T-cell (primary cell): ENCODE measurements around the gene BCLAF1. TPM values are rescaled to one million over a fixed set of nuclear protein-coding genes. Genes with fewer than 3 reads are reported as not detected.

Experiments
- ATAC-seq, 4 experiments: fragments of 200-7000 bp in 3 of 4; fragments of 150-1000 bp in 1 of 4; cut with Tn5 transposase; replicated peaks in 1 of 4; 1 replicate in 3 of 4; 2 replicates in 1 of 4; pipeline ENCODE4 v1.10.0; 2021; ENCODE audit warnings: moderate library complexity in 3 of 4, mild to moderate bottlenecking in 2 of 4, moderate number of reproducible peaks in 1 of 4
- CTCF ChIA-PET, 2 donors: fragments of 300-600 bp; sonication (Branson Sonifier 250); formaldehyde crosslinking; loops; one replicate each; lab custom pipeline; 2022; ENCODE audit warnings: antibody characterized with exemption in 2 of 2; lab: Charles Lee
- POLR2A ChIA-PET, 2 donors: fragments of 300-600 bp; sonication (Branson Sonifier 250); formaldehyde crosslinking; loops; one replicate each; lab custom pipeline; 2022; ENCODE audit warnings: antibody characterized with exemption in 2 of 2; lab: Charles Lee
- DNase-seq, 35 experiments: peaks; one replicate each; pipeline versions ENCODE4 v3.0.0 to v3.0.0-alpha.2; 2013 to 2023
- H3K27ac ChIP-seq: one replicate; pipeline ENCODE4 v1.5.1; 2013; ENCODE audit warnings: low read length
- H3K27me3 ChIP-seq, 2 experiments: replicated peaks in 1 of 2; 1 replicate in 1 of 2; 2 replicates in 1 of 2; pipeline versions ENCODE4 v1.6.1 to v1.7.0; 2013; ENCODE audit warnings: low read length in 1 of 2, mixed read lengths in 1 of 2; ENCODE audit not compliant: control insufficient read depth in 2 of 2, insufficient read depth in 2 of 2; ENCODE audit errors: extremely low read depth in 1 of 2
- H3K36me3 ChIP-seq, 2 donors: 1 replicate in 1 of 2; 2 replicates in 1 of 2; pipeline versions ENCODE4 v1.6.1 to v1.7.0; 2013; ENCODE audit warnings: low read length in 1 of 2; ENCODE audit not compliant: control insufficient read depth in 2 of 2, insufficient read depth in 1 of 2; ENCODE audit errors: extremely low read depth in 1 of 2
- H3K4me1 ChIP-seq, 2 experiments: 1 replicate in 1 of 2; 2 replicates in 1 of 2; pipeline versions ENCODE4 v1.6.1 to v1.7.0; 2013; ENCODE audit warnings: low read length in 2 of 2, mixed read lengths in 1 of 2; ENCODE audit not compliant: insufficient read depth in 2 of 2, control insufficient read depth in 1 of 2; ENCODE audit errors: extremely low read depth in 1 of 2
- H3K4me3 ChIP-seq, 2 donors: 1 replicate in 1 of 2; 2 replicates in 1 of 2; pipeline versions ENCODE4 v1.5.1 to v1.7.0; 2013; ENCODE audit warnings: mild to moderate bottlenecking in 2 of 2, low read length in 1 of 2, moderate library complexity in 1 of 2; ENCODE audit not compliant: control insufficient read depth in 1 of 2; ENCODE audit errors: extremely low read depth in 1 of 2
- H3K9me3 ChIP-seq: 2 replicates; pipeline ENCODE4 v1.7.0; 2013
- H3K27ac Mint-ChIP-seq, 2 donors: one replicate each; pipeline ENCODE4 v1.8.0; 2020 to 2021; ENCODE audit warnings: mild to moderate bottlenecking in 2 of 2, mixed read lengths in 2 of 2
- H3K27me3 Mint-ChIP-seq, 2 donors: one replicate each; pipeline ENCODE4 v1.8.0; 2021 to 2022; ENCODE audit warnings: mixed read lengths in 2 of 2
- H3K36me3 Mint-ChIP-seq: one replicate; pipeline ENCODE4 v1.8.0; 2021; ENCODE audit warnings: mixed read lengths
- H3K4me1 Mint-ChIP-seq, 3 donors: one replicate each; pipeline ENCODE4 v1.8.0; 2020 to 2022; ENCODE audit warnings: mixed read lengths in 3 of 3, mild to moderate bottlenecking in 1 of 3
- H3K4me3 Mint-ChIP-seq, 3 donors: one replicate each; pipeline ENCODE4 v1.8.0; 2020 to 2022; ENCODE audit warnings: mild to moderate bottlenecking in 3 of 3, mixed read lengths in 3 of 3, moderate library complexity in 3 of 3
- H3K9me3 Mint-ChIP-seq, 3 donors: one replicate each; pipeline ENCODE4 v1.8.0; 2020 to 2022; ENCODE audit warnings: mixed read lengths in 3 of 3
- WGBS: methylation state at CpG from one replicate; pipeline ENCODE4 v1.1.5; 2013; ENCODE audit warnings: missing lambda C conversion rate; ENCODE audit not compliant: insufficient coverage; 5-methylcytosine and 5-hydroxymethylcytosine counted together
- total RNA-seq, 35 experiments: library from RNA in 6 of 35; stranded (reverse) in 6 of 35; fragments of 120-200 nt in 1 of 35; gene quantifications; one replicate each; pipeline versions ENCODE4 v1.2.1 to v1.2.4 and lab custom pipeline; 2013 to 2026

Gene BCLAF1
- total RNA-seq, 5 donors from 2014 or later (not counting 1 experiment from before 2014, with no cell fraction given), result 155 to 435 (median 171) TPM

- no peaks in the 10 kb centered on the region for H3K4me1 ChIP-seq
- no peak overlapping the region for H3K27ac ChIP-seq
- POLR2A ChIA-PET, result no interaction called here
- H3K27ac Mint-ChIP-seq, result no peak overlapping the region
- peaks cover 0 to 8% of the 10 kb centered on the region in 2 experiments for H3K27me3 ChIP-seq
- H3K36me3 Mint-ChIP-seq, result no peaks in the 10 kb centered on the region
- no peak for ATAC-seq
- CTCF ChIA-PET, result no interaction called here
- H3K36me3 ChIP-seq, result no peaks in the 10 kb centered on the region
- H3K9me3 ChIP-seq, result no peaks in the 10 kb centered on the region
- no peaks in the 10 kb centered on the region for H3K4me1 Mint-ChIP-seq
- no peak overlapping the region for H3K4me3 Mint-ChIP-seq
- WGBS, result 88% methylated on average over 9 of the region's 13 CpGs
- no peak overlapping the region for H3K4me3 ChIP-seq
- H3K27me3 Mint-ChIP-seq, result peaks cover 0 to 1% of the 10 kb centered on the region in 2 donors
- no peak for DNase-seq
- no peaks in the 10 kb centered on the region for H3K9me3 Mint-ChIP-seq
These were observed 44.8 kb upstream of the BCLAF1 start for GRCh38 chr6:136334465-136334846.

- Histone ChIP-seq H3K36me3 (no peaks in the 10 kb centered on the region), H3K4me3 (no peak overlapping the region), H3K27me3 (peaks cover 0 to 8% of the 10 kb centered on the region in 2 experiments), H3K9me3 (no peaks in the 10 kb centered on the region), H3K27ac (no peak overlapping the region), H3K4me1 (no peaks in the 10 kb centered on the region)
- Mint-ChIP-seq H3K4me3 (no peak overlapping the region), H3K4me1 (no peaks in the 10 kb centered on the region), H3K36me3 (no peaks in the 10 kb centered on the region), H3K27ac (no peak overlapping the region), H3K9me3 (no peaks in the 10 kb centered on the region), H3K27me3 (peaks cover 0 to 1% of the 10 kb centered on the region in 2 donors)
- no peak for ATAC-seq
- ChIA-PET CTCF (no interaction called here), POLR2A (no interaction called here)
- DNase-seq, result no peak
- WGBS, result 75% methylated on average over 11 of the region's 11 CpGs
These were observed 44.3 kb upstream of the BCLAF1 start for GRCh38 chr6:136333824-136334464.

- ATAC-seq (no peak), DNase-seq (no peak)
- CTCF ChIA-PET, result no interaction called here
- H3K4me3 Mint-ChIP-seq, result no peak overlapping the region
- H3K36me3 Mint-ChIP-seq, result no peaks in the 10 kb centered on the region
- peaks cover 0 to 1% of the 10 kb centered on the region in 2 donors for H3K27me3 Mint-ChIP-seq
- H3K9me3 Mint-ChIP-seq, result no peaks in the 10 kb centered on the region
- H3K4me1 Mint-ChIP-seq, result no peaks in the 10 kb centered on the region
- POLR2A ChIA-PET, result no interaction called here
- no peaks in the 10 kb centered on the region for H3K9me3 ChIP-seq
- peaks cover 0 to 8% of the 10 kb centered on the region in 2 experiments for H3K27me3 ChIP-seq
- no peak overlapping the region for H3K27ac ChIP-seq
- H3K4me3 ChIP-seq, result no peak overlapping the region
- H3K4me1 ChIP-seq, result no peaks in the 10 kb centered on the region
- H3K27ac Mint-ChIP-seq, result no peak overlapping the region
- no peaks in the 10 kb centered on the region for H3K36me3 ChIP-seq
- WGBS, result no CpG with 5 or more reads among the region's 1 CpG
These were observed 41.8 kb upstream of the BCLAF1 start for GRCh38 chr6:136331461-136331860.

- Histone ChIP-seq H3K4me1 (no peaks in the 10 kb centered on the region), H3K4me3 (no peak overlapping the region), H3K27me3 (peaks cover 0 to 8% of the 10 kb centered on the region in 2 experiments), H3K9me3 (no peaks in the 10 kb centered on the region), H3K27ac (no peak overlapping the region), H3K36me3 (no peaks in the 10 kb centered on the region)
- Mint-ChIP-seq H3K9me3 (no peaks in the 10 kb centered on the region), H3K4me3 (no peak overlapping the region), H3K4me1 (no peaks in the 10 kb centered on the region), H3K36me3 (no peaks in the 10 kb centered on the region), H3K27me3 (peaks cover 0 to 1% of the 10 kb centered on the region in 2 donors), H3K27ac (no peak overlapping the region)
- ATAC-seq (no peak), DNase-seq (no peak)
- WGBS, result 93% methylated on average over 8 of the region's 8 CpGs
- CTCF ChIA-PET, result no interaction called here
- POLR2A ChIA-PET, result interaction anchor here in 1 of 2 donors (0.6 kb wide), 1 partner anchor 10 kb away, joined by 4 read pairs; no protein-coding TSS in a partner anchor
These were observed 41.0 kb upstream of the BCLAF1 start for GRCh38 chr6:136330634-136331033.

GRCh38 chr6:136326038-136326553 is 36.5 kb upstream of the BCLAF1 start:
- H3K27ac ChIP-seq, result no peak overlapping the region
- no peak for DNase-seq
- ChIA-PET POLR2A (no interaction called here), CTCF (no interaction called here)
- ATAC-seq, result no peak
- no peaks in the 10 kb centered on the region for H3K4me1 ChIP-seq
- 97% methylated on average over 4 of the region's 8 CpGs for WGBS
- Mint-ChIP-seq H3K9me3 (no peaks in the 10 kb centered on the region), H3K4me3 (no peak overlapping the region), H3K27me3 (no peaks in the 10 kb centered on the region), H3K36me3 (no peaks in the 10 kb centered on the region), H3K4me1 (no peaks in the 10 kb centered on the region), H3K27ac (no peak overlapping the region)
- H3K27me3 ChIP-seq, result peaks cover 0 to 3% of the 10 kb centered on the region in 2 experiments
- no peak overlapping the region for H3K4me3 ChIP-seq
- H3K9me3 ChIP-seq, result no peaks in the 10 kb centered on the region
- H3K36me3 ChIP-seq, result no peaks in the 10 kb centered on the region

- Histone ChIP-seq H3K4me1 (no peaks in the 10 kb centered on the region), H3K27me3 (no peaks in the 10 kb centered on the region), H3K9me3 (no peaks in the 10 kb centered on the region), H3K36me3 (no peaks in the 10 kb centered on the region), H3K4me3 (no peak overlapping the region), H3K27ac (no peak overlapping the region)
- CTCF ChIA-PET, result interaction anchor here in 1 of 2 donors (0.5 kb wide), 1 partner anchor 465 kb away, joined by 3 read pairs; no protein-coding TSS in a partner anchor
- DNase-seq, result no peak
- no peak for ATAC-seq
- WGBS, result 82% methylated on average over 6 of the region's 10 CpGs
- Mint-ChIP-seq H3K9me3 (no peaks in the 10 kb centered on the region), H3K4me3 (no peak overlapping the region), H3K27me3 (no peaks in the 10 kb centered on the region), H3K4me1 (no peaks in the 10 kb centered on the region), H3K36me3 (no peaks in the 10 kb centered on the region), H3K27ac (no peak overlapping the region)
- POLR2A ChIA-PET, result interaction anchor here in 1 of 2 donors (0.5 kb wide), 1 partner anchor 794 kb away, joined by 3 read pairs; no protein-coding TSS in a partner anchor
These were observed 35.2 kb upstream of the BCLAF1 start for GRCh38 chr6:136324686-136325380.
